Measurements from ENCODE around the gene TGFBR2. TPM values are rescaled to one million over a fixed set of nuclear protein-coding genes. Genes with fewer than 3 reads are reported as not detected.

TGFBR2 gene
- total RNA-seq, 2 donors from 2014 or later = 53.0 to 69.6 TPM

GRCh38 chr3:30619318-30619717, 12.9 kb downstream of the TGFBR2 start:
- WGBS = 81% methylated on average over 1 of the region's 1 CpG
- intact Hi-C loops (cut with DNase I) = no loop called here
- DNase-seq (ENCODE audit: low spot score) = no peak
- H3K4me3 ChIP-seq = no peak overlapping the region
- H3K4me1 ChIP-seq (replicated peaks) = no peaks in the 10 kb centered on the region
- H3K9me3 ChIP-seq = no peaks in the 10 kb centered on the region
- no peak for TF ChIP-seq POLR2A (IDR thresholded peaks at IDR 0.05)
- no peak for TF ChIP-seq CTCF (IDR thresholded peaks at IDR 0.05)
- TF ChIP-seq POLR2AphosphoS5 (IDR thresholded peaks at IDR 0.05) = no peak
- H3K27ac ChIP-seq = no peak overlapping the region
- H3K36me3 ChIP-seq = no peaks in the 10 kb centered on the region
- no peaks in the 10 kb centered on the region for H3K27me3 ChIP-seq (replicated peaks; ENCODE audit: insufficient read depth)

- H3K27me3 ChIP-seq (replicated peaks; ENCODE audit: insufficient read depth) = no peaks in the 10 kb centered on the region
- TF ChIP-seq CTCF (IDR thresholded peaks at IDR 0.05) (no peak), POLR2A (IDR thresholded peaks at IDR 0.05) (no peak), POLR2AphosphoS5 (IDR thresholded peaks at IDR 0.05) (no peak)
- WGBS = 84% methylated on average over 4 of the region's 4 CpGs
- H3K9me3 ChIP-seq = no peaks in the 10 kb centered on the region
- H3K4me3 ChIP-seq = no peak overlapping the region
- no peak overlapping the region for H3K27ac ChIP-seq
- DNase-seq (ENCODE audit: low spot score) = no peak
- intact Hi-C loops (cut with DNase I) = no loop called here
- H3K4me1 ChIP-seq (replicated peaks) = no peaks in the 10 kb centered on the region
- H3K36me3 ChIP-seq = no peaks in the 10 kb centered on the region
These were observed 14.3 kb downstream of the TGFBR2 start for GRCh38 chr3:30620402-30621360.

- H3K4me1 ChIP-seq (replicated peaks) = no peaks in the 10 kb centered on the region
- WGBS = 65% methylated on average over 2 of the region's 2 CpGs
- H3K9me3 ChIP-seq = no peaks in the 10 kb centered on the region
- H3K4me3 ChIP-seq = no peak overlapping the region
- H3K27ac ChIP-seq = no peak overlapping the region
- no peak for DNase-seq (ENCODE audit: low spot score)
- intact Hi-C loops (cut with DNase I) = no loop called here
- H3K27me3 ChIP-seq (replicated peaks; ENCODE audit: insufficient read depth) = no peaks in the 10 kb centered on the region
- TF ChIP-seq CTCF (IDR thresholded peaks at IDR 0.05) (no peak), POLR2AphosphoS5 (IDR thresholded peaks at IDR 0.05) (no peak), POLR2A (IDR thresholded peaks at IDR 0.05) (no peak)
- H3K36me3 ChIP-seq = no peaks in the 10 kb centered on the region
These were observed 15.2 kb downstream of the TGFBR2 start for GRCh38 chr3:30621576-30621975.

GRCh38 chr3:30622047-30622545, 15.7 kb downstream of the TGFBR2 start:
- TF ChIP-seq POLR2AphosphoS5 (IDR thresholded peaks at IDR 0.05) = no peak
- TF ChIP-seq POLR2A (IDR thresholded peaks at IDR 0.05) = no peak
- no peak for TF ChIP-seq CTCF (IDR thresholded peaks at IDR 0.05)
- H3K9me3 ChIP-seq = no peaks in the 10 kb centered on the region
- no peak overlapping the region for H3K27ac ChIP-seq
- no peaks in the 10 kb centered on the region for H3K27me3 ChIP-seq (replicated peaks; ENCODE audit: insufficient read depth)
- no peaks in the 10 kb centered on the region for H3K4me1 ChIP-seq (replicated peaks)
- no peak for DNase-seq (ENCODE audit: low spot score)
- intact Hi-C loops (cut with DNase I) = no loop called here
- no peak overlapping the region for H3K4me3 ChIP-seq
- no peaks in the 10 kb centered on the region for H3K36me3 ChIP-seq

GRCh38 chr3:30622790-30623189, 16.4 kb downstream of the TGFBR2 start:
- Histone ChIP-seq H3K4me3 (no peak overlapping the region), H3K27ac (no peak overlapping the region), H3K9me3 (no peaks in the 10 kb centered on the region), H3K36me3 (no peaks in the 10 kb centered on the region), H3K27me3 (replicated peaks; ENCODE audit: insufficient read depth) (no peaks in the 10 kb centered on the region), H3K4me1 (replicated peaks) (no peaks in the 10 kb centered on the region)
- intact Hi-C loops (cut with DNase I) = no loop called here
- no peak for DNase-seq (ENCODE audit: low spot score)
- TF ChIP-seq POLR2AphosphoS5 (IDR thresholded peaks at IDR 0.05) = no peak
- no peak for TF ChIP-seq POLR2A (IDR thresholded peaks at IDR 0.05)
- no peak for TF ChIP-seq CTCF (IDR thresholded peaks at IDR 0.05)
- 76% methylated on average over 3 of the region's 3 CpGs for WGBS

Data from prostate gland (tissue), 2 donors.